T-helper 2 cell (primary cell): Measurements from ENCODE around the gene TOP3B.

Source experiments
- DNase-seq, 5 experiments: peaks; one replicate each; pipeline versions ENCODE4 v3.0.0 to v3.0.0-alpha.2; 2012 to 2022

The TOP3B gene

DNA sequence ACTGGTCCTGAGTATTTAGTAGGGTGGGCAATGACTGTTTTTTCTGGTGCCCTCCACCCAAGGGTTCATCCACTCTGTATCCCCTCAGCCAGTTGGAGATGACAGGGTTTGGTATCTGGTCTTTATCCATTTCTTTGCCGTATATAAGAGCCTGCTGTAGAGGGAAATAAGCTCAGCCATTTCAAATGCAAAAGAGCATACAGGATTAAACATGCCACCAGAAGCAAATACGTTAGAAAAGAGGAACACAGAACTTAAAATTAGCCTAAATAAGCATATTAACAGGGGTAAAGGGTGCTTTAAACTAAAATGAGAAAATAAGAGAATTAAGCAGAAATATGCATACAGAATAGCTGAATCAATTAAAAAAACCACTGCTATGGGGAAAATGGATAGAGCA is 27.8 kb upstream of the TOP3B start:
- DNase-seq: no peak

DNA sequence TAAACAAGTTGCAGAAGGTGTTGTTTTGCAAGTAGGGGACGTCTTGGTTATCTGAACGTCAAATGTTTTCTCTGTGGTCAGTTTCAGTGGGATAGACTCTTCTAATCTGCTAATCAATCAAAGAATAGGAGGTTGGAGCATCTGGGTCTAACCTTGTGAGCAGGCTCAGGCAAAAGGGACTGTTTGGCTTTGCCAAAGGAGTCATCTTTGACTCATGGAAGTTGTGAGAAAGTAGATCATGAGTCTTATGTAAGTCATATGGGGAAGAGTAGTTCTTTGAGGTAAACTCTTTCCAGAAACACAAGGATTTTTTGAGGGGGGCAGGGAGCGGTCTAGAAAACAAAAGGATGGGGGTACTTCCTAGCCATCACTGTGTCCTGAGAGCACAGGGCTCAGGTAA is 27.1 kb upstream of the TOP3B start:
- peak in 1 of 5 experiments; percentile 8 for DNase-seq

DNA sequence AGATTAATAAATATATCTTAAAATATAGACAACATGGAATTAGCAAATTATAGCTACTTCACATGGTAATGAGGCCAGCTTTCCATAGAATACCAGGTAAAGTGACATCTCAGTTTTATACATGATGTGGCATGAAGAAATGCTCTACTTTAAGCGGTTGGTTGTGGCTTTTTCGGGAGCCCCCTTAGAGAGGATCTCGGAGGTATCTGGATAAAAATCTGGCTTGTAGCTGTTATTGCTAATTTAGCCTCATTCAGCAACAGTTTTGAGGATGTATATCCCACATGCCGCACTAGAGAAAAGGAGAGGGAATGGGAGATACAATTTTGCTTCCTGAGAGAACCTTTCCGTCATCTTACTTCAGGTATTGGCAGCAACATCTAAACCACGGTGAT is 24.0 kb upstream of the TOP3B start:
- no peak for DNase-seq

DNA sequence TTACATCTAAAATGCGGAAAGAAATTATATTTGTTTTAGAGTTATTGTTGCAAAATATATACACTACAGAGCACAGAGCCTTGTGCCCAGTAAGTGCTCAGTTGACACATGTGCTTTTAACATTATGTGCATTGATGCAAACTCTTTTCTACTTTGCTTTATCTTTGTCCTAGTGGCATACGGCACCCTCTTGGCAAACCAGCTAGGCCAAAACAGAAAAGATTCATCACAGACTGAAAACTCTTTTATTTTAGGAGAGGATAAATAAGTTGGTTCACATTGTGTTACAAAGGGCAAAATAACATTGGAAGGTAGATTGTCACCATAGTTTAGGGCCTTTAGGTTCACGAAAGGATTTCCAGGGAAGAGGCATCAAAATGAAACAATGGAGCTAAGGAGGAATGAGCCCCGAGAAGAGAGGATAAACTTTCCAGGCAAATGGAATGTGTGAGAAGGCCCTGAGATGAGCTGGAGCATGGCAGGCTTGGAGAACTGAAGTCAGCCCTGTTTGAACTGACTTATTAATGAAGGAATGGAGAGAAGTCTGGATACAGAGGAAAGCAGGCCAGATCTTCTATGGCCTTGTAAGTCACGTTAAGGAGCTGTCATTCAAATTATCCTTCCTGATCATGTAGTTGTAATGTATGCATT is 23.5 kb upstream of the TOP3B start:
- DNase-seq: no peak

DNA sequence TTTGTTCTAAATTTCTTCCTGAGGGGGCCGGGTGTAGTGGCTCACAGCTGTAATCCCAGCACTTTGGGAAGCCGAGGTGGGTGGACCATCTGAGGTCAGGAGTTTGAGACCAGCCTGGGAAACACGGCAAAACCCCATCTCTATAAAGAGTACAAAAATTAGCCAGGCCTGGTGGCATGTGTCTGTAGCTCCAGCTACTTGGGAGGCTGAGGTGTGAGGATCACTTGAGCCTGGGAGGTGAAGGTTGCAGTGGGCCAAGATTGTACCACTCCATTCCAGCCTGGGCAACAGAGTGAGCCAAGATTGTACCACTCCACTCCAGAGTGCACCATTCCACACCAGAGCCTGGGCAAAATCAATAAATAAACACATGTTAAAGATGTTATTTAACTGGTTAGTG is 20.6 kb upstream of the TOP3B start:
- DNase-seq: no peak

DNA sequence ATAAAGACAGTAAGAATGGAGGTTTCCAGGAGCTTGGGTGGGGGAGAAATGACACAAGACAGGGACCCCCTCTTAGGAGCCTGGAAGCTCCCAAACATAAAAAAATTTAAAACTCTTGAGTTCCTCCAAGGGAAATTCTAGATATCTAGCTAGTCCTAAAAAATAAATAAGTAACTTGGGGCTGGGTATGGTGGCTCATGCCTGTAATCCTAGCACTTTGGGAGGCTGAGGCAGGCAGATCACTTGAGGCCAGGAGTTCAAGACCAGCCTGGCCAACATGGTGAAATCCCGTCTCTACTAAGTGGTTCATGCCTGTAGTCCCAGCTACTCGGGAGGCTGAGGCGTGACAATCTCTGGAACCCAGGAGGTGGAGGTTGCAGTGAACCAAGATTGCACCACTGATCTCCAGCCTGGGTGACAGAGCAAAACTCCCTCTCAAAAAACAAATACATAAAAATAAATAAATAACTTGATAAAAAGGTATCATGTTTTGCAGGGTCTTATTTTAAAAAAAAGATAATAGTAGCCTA is 20.0 kb upstream of the TOP3B start:
- DNase-seq: no peak

DNA sequence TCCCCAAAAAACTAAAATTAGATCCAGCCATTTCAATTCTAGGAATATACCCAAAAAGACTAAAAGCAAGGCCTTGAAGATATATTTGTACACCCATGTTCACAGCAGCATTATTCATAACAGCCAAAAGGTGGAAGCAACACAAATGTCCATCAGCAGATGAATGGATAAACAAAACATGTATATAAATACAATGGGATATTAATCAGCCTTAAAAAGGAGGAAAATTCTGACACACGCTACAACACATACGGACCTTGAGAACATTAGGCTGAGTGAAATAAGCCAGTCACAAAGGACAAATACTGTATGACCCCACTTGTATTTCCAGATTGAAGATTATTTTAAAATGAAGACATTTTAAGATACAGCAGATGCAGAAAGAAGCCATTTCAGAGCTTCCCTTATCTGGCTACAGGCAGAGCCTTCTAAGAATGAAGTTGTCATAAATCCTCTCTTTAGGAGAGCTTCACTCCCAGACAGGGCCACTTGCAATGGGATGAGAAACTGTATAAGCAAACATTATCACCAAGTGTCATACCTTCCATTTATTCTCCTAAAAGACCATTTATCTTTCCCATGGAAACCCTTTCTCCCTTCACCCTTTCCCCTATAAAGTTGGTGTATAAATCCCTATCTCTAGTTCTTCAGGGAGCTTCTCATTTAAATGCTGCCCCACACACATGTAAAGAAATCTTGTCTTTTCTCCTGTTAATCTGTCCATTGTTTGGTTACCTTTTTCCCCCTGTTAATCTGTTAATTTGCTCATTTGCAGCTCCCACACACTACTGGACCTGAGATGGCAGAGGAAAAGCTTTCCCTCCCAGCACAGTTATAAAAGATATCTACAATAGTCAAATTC is 19.3 kb upstream of the TOP3B start:
- no peak for DNase-seq

DNA sequence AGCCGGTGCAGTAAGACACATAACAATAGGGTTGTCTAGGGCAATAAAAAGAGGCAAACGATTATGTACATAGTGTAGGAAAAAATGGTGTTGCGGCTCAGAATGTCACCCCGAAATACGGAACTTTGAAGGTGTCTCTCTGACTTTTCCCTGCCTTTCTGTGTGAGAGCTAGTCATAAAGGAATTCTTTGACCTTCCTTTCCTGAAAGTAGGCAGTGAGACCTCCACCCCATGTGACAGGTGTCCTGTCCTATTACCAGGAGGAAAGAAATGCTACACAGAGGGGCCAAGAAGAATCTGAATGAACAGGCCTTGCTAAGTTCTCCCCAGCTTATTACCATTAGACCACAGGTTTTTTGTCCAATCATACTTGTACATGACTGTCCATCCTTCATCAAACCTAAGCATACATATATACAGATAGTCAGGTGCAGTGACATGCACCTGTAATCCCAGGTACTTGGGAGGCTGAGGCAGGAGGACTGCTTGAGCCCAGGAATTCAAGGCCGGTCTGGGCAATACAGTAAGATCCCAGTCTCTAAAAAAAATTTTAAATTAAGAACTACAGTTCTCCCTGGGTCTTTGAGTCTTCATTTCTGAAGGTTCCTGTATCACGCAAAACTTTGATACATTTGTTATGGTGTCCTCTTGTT is 16.1 kb upstream of the TOP3B start:
- no peak for DNase-seq

DNA sequence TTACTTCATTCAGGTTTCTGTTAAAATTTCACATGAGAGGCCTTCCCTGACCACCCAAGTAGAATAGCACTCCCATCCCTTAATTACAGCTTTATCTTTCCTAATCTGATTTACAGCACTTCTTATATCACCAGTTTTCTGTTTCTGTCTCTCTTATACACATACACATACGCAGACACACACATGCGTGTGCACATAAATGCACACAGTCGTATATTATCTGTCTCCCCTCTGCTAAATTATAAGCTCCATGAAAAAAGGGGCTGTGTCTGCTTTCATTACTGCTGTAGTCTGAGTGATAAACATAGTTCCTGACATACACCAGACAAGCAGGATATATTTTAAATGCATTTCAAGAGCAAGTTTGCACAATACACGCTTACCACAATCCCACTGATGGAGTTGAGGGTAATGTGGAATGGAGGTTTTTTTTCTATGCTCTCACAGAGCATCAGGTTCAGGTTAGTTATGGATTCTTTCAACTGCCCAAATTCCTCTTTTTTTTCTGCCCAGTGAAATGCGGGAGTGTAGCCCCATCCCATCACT is 13.7 kb upstream of the TOP3B start:
- no peak for DNase-seq

DNA sequence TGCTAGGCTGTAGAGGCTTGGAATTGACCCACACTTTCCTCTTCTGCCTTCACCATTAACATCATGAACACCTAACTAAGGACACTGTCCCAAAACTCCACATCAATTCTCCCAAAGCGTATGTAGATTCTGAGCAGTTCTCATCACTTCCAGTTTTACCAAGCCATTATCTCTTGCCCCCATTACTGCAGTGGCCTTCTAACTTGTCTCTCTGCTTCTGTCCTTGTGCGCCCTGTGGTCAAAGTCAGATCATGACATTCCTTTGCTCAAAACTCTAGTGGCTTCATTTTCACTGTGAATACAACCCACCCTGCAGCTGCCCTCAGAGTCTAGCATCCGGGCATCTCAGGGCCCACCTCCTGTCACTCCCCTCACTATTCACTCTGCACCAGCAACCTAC is 13.1 kb upstream of the TOP3B start:
- no peak for DNase-seq

DNA sequence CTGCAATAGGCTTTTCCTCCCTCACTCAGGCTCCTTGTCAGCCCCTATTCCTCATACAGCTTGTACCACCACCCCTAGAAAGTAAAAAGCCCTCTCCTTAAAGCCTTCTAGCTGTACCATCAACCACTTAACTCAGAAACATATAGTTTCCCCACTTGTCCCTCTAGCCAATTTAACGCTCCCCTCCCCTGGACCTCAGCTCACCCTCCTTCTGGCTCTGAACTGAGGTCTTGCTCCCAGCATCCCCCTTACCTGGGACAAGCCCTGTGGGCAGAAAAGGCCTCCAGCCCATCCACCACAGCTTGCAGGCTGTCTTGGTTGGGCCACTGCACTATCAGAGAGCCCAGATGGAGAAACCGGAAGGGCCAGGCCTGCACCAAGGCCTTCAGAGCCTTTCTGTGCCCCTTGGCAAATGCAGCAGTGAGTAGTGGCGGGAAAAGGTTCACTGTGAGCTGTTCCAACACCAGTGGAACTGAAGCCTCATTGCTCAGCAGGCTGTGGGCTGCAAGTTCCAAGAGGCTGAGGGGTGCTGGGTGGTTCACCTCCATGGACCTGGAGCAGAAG is 12.4 kb upstream of the TOP3B start:
- DNase-seq: no peak

DNA sequence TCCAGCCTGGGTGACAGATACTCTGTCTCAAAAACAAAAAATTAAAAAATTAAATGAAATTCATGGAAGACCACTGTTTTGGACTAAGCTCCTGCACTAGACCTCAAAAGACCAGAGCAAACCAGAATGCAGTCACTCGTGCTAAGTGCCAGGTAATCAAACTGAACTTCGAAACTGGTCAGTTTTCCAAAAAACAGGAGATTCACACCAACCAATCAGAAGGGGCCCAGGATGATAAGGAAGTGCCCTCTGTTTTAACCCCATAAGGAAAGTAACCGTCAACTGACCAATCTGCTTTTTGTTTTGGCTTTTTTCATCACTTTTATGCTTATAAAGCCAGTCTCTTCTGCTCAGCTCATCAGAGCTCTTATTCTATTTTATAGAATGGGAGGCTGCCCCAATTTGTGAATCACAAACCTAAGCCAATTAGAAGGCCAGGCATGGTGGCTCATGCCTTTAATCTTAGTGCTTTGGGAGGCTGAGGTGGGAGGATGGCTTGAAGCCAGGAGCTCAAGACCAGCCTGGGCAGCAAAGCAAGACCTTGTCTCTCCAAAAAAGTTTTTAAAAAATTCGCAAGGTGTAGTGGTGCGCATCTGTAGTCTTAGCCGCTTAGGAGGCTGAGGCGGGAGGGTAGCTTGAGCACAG is 10.1 kb upstream of the TOP3B start:
- DNase-seq: no peak

DNA sequence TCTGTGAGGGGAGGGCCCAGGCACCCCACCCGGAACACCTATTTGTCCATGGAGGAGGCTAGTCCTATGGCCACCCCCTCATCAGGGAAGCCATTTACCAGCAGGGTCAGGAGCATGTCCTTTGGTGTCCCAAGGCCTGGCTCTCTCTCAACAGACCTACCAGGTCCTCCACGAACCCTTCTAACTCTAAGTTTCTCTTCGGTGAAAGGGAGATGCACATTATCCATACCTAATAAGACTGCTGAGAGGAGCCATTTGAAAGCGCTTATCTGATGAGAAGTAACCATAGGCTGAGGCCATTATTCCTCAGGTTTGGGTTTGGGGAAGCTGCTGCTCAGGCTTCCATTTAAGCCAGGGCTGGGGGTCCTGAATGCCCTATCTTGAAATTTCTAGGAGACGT is 9.2 kb upstream of the TOP3B start:
- no peak for DNase-seq

DNA sequence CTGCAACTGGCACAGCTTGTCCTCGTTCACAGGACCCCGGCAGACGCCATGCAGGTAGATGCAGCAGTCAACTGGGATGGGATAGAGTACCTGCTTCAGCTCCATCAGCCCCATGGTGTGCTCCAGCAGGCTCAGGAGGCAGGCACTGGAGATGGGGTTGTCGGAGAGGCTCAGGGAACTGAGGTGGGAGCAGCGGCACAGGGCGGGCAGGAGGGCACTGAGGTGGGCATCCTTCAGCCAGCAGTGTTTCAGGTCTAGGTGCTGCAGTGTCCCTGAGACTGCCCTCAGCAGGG is 8.7 kb upstream of the TOP3B start:
- no peak for DNase-seq

DNA sequence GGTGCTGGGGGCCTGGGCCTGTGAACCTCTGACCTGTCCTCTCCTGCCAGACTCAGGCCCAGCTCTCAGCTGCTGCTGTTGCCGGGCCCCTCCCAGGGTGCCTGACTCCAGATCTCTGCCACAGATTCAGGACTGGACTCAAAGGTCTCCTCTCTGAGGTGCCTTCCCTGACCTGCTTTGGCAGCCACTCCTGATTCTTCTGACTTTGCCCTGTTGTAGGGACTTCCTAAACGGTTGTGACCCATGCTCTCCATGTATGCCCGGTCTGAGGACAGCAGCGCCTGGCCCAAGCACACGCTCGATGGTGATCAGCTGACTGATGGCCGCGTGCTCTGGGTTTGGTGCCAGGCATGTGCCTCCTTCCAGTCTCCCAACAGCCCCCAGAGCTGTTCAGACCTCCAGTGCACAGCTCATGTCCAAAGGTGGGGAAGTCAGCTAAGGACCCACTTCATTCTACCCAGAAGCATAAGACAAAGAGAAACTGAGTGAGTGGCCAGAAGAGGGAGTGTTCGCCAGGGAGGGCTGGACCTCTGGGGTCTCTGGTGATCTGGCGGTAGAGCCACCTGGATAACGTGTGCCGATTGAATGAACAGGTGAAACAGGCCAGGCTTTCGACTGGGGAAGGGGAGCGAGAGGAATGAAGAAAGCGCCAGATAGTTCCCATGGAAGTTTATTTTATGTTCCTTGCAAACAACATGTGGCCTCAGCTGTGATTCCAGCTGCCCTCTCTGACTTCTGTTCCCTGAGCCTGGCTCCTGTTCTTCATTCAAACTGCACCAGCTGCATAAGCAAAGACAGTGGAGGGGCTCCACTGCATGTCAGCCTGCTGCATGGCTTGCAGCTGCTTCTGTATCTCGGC is 8.1 kb upstream of the TOP3B start:
- no peak for DNase-seq

DNA sequence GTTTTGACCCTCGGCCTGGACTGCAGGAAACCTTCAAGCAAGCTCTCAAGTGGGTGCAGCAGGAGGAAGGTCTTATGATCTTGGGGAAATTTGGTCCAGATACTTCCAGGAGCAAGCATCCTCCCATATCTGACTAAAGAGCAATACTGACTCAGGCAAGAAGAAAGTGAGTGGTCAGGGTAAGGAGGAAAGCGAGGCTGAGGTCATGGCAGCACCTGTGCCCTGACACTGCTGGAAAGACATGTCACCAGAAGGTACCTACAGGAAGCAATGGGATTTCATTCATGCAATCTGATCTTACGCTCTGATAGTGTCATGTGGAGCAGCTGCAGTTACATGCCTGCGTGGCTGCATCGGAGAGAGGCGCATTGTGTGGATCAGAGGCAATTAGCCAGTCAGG is 6.5 kb upstream of the TOP3B start:
- DNase-seq: no peak

DNA sequence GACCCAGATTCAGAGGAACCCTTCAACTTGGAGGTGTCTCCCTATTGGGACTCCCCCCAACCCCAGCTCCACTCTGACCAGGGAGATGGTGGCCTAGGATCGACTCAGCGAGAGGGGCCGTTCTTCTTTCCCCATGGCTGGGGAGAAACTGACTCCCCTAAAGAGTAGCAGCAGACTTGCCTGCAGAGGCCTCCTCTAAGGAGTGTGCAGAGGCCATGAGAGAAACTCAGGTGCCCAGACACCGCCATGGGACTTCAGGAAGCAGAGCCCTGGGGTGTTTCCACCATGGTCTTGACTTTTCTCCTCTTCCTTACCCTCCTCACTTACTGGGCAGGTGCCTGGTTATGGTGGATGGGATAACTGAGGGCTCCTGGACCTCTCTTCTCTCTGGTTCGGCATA is 2.6 kb upstream of the TOP3B start:
- DNase-seq: no peak

DNA sequence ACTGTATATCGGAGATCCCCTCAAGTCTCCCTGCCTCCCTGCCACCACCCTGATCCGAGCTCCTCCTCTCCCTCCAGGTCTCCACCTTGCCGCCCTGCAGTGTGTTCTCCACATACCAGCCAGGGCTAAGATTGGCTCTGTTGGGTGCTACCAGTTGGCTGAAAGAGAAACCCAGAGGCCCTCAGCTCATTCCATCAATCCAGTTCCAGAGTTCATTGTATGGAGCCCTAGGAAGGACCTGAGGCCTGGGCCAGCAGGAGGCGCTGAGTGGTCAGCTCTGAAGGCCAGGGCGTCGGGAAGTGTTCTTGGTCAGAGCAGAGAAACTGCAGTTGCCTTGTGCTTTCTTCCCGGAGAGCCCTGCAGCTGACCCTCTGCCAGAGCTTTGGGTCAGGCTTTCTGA is 2.2 kb upstream of the TOP3B start:
- DNase-seq: no peak

DNA sequence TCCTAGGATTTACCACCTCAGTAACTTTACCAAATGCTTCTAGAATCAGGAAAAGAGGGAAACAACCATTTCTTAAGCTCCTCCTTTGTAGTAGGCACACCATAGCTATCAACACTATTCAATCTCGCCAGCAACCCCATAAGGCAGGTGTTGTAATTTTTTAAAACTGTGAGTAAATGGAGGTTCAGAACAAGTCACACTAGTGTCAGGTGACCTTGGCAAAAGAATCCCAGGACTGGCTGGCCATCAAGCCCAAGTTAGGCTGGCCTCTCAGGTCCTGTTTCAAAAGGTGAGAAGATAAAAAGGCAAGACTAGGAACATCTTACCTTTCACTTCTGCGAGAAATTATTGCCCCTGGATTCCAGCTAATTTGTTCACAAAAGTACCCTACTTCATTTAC is 713 bp downstream of the TOP3B start:
- no peak for DNase-seq

DNA sequence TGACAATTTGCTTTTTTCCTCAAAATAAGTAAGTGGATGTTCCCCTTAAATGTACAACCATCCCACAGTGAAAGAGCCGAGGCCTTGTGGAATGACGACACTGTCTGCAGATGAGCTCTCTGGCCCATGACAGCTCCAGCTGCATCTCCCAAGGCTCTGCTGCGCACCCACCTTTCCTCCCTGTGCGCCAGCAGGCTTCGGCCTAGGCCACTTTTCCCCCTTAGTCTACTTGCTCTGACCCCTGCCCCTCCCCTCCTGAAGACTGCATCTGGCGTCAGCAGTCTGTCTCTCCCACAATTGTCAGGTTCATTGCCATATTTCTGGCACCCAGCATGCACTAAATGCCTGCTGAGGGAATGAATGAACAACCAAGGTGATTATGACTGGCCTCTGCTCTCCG is 2.0 kb downstream of the TOP3B start:
- no peak for DNase-seq

DNA sequence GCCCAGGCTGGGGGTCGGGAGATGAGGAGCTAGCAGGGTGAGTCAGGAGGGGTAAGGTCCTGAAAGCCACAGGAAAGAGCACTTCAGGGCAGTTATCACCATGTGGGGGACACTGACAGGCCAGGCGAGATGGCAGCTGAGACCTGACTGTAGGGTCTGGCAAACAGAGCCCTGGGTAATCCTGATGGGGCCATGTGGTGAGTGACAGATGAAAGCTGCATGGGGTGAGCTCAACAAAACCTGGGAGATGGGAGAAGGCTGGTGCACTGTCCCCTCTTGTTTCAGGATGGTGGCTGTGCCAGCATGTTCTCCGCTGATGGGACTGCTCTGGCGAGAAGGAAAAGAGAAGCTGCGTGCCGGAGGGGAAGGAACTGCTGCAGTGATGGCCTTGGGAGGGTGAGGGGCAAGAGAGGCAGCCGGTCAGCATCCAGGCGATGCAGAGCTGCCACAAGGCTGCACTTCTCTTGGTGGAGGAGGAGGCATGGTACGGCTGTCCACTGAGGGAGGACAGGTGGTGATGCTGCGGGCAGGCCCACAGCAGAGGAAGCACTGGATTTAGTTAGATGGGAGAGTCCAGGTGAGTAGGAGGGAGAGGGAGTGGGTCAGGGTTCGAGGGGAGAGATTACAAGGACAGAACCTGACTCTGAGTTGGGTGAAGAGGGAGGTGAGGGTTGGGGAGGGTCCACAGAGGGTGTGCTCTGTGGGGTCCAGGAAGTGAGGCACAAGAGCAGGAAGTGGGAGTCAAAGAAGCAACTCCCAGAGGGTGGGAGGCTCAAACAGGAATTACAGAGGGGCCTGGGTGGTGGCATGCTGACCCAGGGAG is 3.8 kb downstream of the TOP3B start:
- DNase-seq: no peak
